ENCODE data around the gene FATE1.
"Not testable (repeated sequence)": the region's sequence is repeated elsewhere in the genome, so short reads cannot be mapped to it uniquely, and the experiment has no call there.

FATE1 gene

GRCh38 chrX:151688695-151689094, 27.1 kb upstream of the FATE1 start:
- H3K27ac ChIP-seq, result no peak overlapping the region
- ChIA-PET CTCF (no interaction called here), POLR2A (ENCODE audit: low non-redundant PET) (no interaction called here)
- TF ChIP-seq CTCF (conservative IDR thresholded peaks at IDR 0.05; ENCODE audit: low read depth), result no peak
- DNase-seq (ENCODE audit: low spot score), result no peak

GRCh38 chrX:151692825-151693224, 23.0 kb upstream of the FATE1 start:
- ChIA-PET CTCF (interaction anchor here (0.5 kb wide), 1 partner anchor 977 kb away, joined by 5 read pairs; no protein-coding TSS in a partner anchor), POLR2A (ENCODE audit: low non-redundant PET) (no interaction called here)
- DNase-seq (ENCODE audit: low spot score), result no peak
- no peak overlapping the region for H3K27ac ChIP-seq
- no peak for TF ChIP-seq CTCF (conservative IDR thresholded peaks at IDR 0.05; ENCODE audit: low read depth)

GRCh38 chrX:151694121-151694520, 21.7 kb upstream of the FATE1 start:
- H3K27ac ChIP-seq, result no peak overlapping the region
- ChIA-PET CTCF (no interaction called here), POLR2A (ENCODE audit: low non-redundant PET) (no interaction called here)
- no peak for TF ChIP-seq CTCF (conservative IDR thresholded peaks at IDR 0.05; ENCODE audit: low read depth)
- DNase-seq (ENCODE audit: low spot score), result no peak

GRCh38 chrX:151694661-151695582, 20.9 kb upstream of the FATE1 start, which contains the start of gene PRRG3:
Gene PRRG3 (plus strand): TSS chrX:151695458. CDS start chrX:151698815, 3,357 bp downstream.
- no peak for DNase-seq (ENCODE audit: low spot score)
- CTCF ChIA-PET, result no interaction called here
- no peak within 1 kb of the TSS for H3K27ac ChIP-seq
- no peak for TF ChIP-seq CTCF (conservative IDR thresholded peaks at IDR 0.05; ENCODE audit: low read depth)
- POLR2A ChIA-PET (ENCODE audit: low non-redundant PET), result no interaction called here

GRCh38 chrX:151695583-151696340, 20.1 kb upstream of the FATE1 start:
- CTCF ChIA-PET, result no interaction called here
- POLR2A ChIA-PET (ENCODE audit: low non-redundant PET), result no interaction called here
- H3K27ac ChIP-seq, result no peak overlapping the region
- no peak for DNase-seq (ENCODE audit: low spot score)
- no peak for TF ChIP-seq CTCF (conservative IDR thresholded peaks at IDR 0.05; ENCODE audit: low read depth)

- DNase-seq (ENCODE audit: low spot score); POLR2A ChIA-PET (ENCODE audit: low non-redundant PET); CTCF ChIA-PET; H3K27ac ChIP-seq: not testable (repeated sequence)
These were observed 18.8 kb upstream of the FATE1 start for GRCh38 chrX:151697082-151697481.

GRCh38 chrX:151697522-151697921, 18.3 kb upstream of the FATE1 start:
- TF ChIP-seq CTCF (conservative IDR thresholded peaks at IDR 0.05; ENCODE audit: low read depth), result no peak

More at GRCh38 chrX:151697522-151697921, 18.3 kb upstream of the FATE1 start:
- H3K27ac ChIP-seq, result no peak overlapping the region
- POLR2A ChIA-PET (ENCODE audit: low non-redundant PET), result no interaction called here
- DNase-seq (ENCODE audit: low spot score), result no peak
- CTCF ChIA-PET, result no interaction called here

Data from RWPE1 (cell line).